ENCODE results near the gene SEPTIN3.

SEPTIN3 gene

GRCh38 chr22:41976961-41977566 is 7.8 kb downstream of the SEPTIN3 start:
- DNase-seq (ENCODE audit: low spot score) = no peak

GRCh38 chr22:41978732-41979131 is 9.5 kb downstream of the SEPTIN3 start:
- no peak for DNase-seq (ENCODE audit: low spot score)

GRCh38 chr22:41979423-41980250 is 10.4 kb downstream of the SEPTIN3 start:
- no peak for DNase-seq (ENCODE audit: low spot score)

- no peak for DNase-seq (ENCODE audit: low spot score)
Observed at GRCh38 chr22:41982865-41983264, 13.6 kb downstream of the SEPTIN3 start.

GRCh38 chr22:41983513-41984405 is 14.5 kb downstream of the SEPTIN3 start:
- peak; percentile 64 for DNase-seq (ENCODE audit: low spot score)

- no peak for DNase-seq (ENCODE audit: low spot score)
Observed at GRCh38 chr22:41987276-41987675, 18.0 kb downstream of the SEPTIN3 start.

GRCh38 chr22:41989246-41989645 is 20.0 kb downstream of the SEPTIN3 start:
- no peak for DNase-seq (ENCODE audit: low spot score)

- DNase-seq (ENCODE audit: low spot score) = peak; percentile 2
Observed at GRCh38 chr22:41991111-41991510, 21.9 kb downstream of the SEPTIN3 start.

- peak; percentile 5 for DNase-seq (ENCODE audit: low spot score)
Observed at GRCh38 chr22:41992496-41992895, 23.3 kb downstream of the SEPTIN3 start.

GRCh38 chr22:41995211-41995610 is 26.0 kb downstream of the SEPTIN3 start:
- peak; percentile 5 for DNase-seq (ENCODE audit: low spot score)

- peak; percentile 3 for DNase-seq (ENCODE audit: low spot score)
Observed at GRCh38 chr22:41996826-41997225, 27.6 kb downstream of the SEPTIN3 start.

- DNase-seq (ENCODE audit: low spot score) = peak; percentile 93
Observed at GRCh38 chr22:41998361-41999261, 29.4 kb downstream of the SEPTIN3 start, which contains the start of gene WBP2NL. Gene WBP2NL, plus strand, starts transcription at chr22:41998788. Its CDS starts 31 bp downstream, at chr22:41998819.

- no peak for DNase-seq (ENCODE audit: low spot score)
Observed at GRCh38 chr22:42000466-42000865, 31.2 kb downstream of the SEPTIN3 start.

GRCh38 chr22:42001121-42001520 is 31.9 kb downstream of the SEPTIN3 start:
- no peak for DNase-seq (ENCODE audit: low spot score)

GRCh38 chr22:42001706-42002105 is 32.5 kb downstream of the SEPTIN3 start:
- DNase-seq (ENCODE audit: low spot score) = no peak

- DNase-seq (ENCODE audit: low spot score) = no peak
Observed at GRCh38 chr22:42007922-42008321, 38.7 kb downstream of the SEPTIN3 start.

- DNase-seq (ENCODE audit: low spot score) = no peak
Observed at GRCh38 chr22:42010778-42011177, 41.5 kb downstream of the SEPTIN3 start.

GRCh38 chr22:42013385-42013784 is 44.1 kb downstream of the SEPTIN3 start:
- no peak for DNase-seq (ENCODE audit: low spot score)

- no peak for DNase-seq (ENCODE audit: low spot score)
Observed at GRCh38 chr22:42016111-42016510, 46.9 kb downstream of the SEPTIN3 start.

GRCh38 chr22:42018224-42018623 is 49.0 kb downstream of the SEPTIN3 start:
- DNase-seq (ENCODE audit: low spot score) = no peak
